HG03460 (cell line): ENCODE results near the gene NKAIN4.
"Not testable (repeated sequence)": the region's sequence is repeated elsewhere in the genome, so short reads cannot be mapped to it uniquely, and the experiment has no call there.

ENCODE experiments used
- ATAC-seq: cut with Tn5 transposase; IDR thresholded peaks from one replicate; pipeline ENCODE4 v1.9.1; 2021; ENCODE audit not compliant: unreplicated experiment

NKAIN4 gene

DNA sequence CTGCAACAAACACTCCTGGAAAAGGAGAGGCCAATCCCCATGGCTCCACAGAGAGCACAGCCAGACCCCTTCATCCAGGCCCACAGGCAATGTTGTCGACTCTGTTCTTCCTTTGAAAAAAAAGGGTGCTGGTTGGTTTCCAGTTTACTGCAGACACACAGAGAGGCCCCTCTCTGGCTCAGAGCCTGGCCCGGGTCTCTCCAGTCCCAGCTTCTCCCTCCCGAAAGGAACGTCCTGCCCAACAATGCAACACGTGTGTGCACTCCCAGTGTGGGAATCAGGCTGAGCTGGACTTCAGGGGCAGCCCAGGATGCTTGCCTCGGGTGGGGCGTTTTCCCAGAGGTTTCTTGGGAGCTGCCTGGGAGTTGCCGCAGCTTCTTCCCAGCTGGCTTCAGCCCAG, 4.5 kb upstream of the NKAIN4 start:
- no peak for ATAC-seq

DNA sequence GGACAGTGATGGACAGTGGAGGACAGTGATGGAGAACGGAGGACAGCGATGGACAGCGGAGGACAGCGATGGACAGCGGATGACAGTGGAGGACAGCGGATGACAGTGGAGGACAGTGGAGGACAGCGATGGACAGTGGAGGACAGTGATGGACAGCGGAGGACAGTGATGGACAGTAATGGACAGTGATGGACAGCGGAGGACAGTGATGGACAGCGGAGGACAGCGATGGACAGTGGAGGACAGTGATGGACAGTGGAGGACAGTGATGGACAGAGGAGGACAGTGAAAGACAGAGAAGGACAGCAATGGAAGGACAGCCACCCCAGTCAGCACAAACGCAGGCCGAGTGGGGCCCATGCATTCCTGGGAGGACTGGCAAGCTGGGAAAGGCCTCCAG, 3.4 kb upstream of the NKAIN4 start:
- ATAC-seq, result no peak

DNA sequence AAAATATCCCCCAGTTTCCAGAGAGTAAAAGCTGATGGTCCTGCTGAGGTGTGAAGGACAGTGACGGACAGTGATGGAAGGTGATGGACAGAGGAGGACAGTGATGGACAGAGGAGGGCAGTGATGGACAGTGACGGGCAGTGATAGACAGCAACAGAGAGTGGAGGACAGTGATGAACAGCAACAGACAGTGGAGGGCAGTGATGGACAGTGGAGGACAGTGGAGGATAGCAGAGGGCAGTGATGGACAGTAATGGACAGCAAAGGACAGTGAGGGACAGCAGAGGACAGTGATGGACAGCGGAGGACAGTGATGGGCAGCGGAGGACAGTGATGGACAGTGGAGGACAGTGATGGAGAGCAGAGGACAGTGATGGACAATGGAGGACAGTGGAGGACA, 2.7 kb upstream of the NKAIN4 start:
- ATAC-seq, result no peak

DNA sequence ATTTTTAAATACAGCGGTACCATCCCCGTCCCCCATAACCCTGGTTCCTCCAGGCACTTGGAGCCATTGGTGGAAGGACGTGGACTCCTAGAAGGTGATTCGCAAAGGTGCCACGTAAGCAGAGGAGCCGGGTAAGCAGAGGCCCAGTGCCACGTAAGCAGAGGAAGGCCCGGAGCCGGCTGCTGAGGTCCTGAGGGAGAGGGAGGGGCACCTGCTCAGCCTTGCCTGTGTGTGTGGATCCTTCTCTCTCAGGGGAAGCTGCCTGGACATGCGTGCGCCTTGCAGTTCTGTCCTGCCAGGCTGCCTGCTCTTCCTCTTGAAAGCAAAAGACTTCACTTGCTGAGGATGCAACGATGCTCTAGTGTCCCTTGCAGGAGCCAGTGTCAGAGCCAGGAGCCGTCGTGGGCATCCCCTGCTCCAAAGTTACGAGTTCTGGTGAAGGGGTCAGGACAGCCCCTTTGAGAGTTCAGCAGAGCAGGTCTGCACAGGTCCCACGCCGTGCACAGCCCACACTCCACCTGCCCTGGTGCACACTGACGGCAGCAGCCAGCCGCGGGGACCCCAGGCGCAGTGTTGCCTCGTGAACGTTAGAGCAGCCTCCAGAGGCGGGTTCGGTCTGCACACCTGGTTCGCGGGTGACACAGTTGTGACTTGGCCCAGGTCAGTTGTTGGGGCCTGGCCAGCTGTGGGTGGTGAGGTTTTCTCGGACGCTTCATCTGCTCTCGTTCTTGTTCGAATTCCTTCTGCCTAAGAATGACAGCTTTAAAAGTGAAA, 1.9 kb upstream of the NKAIN4 start:
- no peak for ATAC-seq

DNA sequence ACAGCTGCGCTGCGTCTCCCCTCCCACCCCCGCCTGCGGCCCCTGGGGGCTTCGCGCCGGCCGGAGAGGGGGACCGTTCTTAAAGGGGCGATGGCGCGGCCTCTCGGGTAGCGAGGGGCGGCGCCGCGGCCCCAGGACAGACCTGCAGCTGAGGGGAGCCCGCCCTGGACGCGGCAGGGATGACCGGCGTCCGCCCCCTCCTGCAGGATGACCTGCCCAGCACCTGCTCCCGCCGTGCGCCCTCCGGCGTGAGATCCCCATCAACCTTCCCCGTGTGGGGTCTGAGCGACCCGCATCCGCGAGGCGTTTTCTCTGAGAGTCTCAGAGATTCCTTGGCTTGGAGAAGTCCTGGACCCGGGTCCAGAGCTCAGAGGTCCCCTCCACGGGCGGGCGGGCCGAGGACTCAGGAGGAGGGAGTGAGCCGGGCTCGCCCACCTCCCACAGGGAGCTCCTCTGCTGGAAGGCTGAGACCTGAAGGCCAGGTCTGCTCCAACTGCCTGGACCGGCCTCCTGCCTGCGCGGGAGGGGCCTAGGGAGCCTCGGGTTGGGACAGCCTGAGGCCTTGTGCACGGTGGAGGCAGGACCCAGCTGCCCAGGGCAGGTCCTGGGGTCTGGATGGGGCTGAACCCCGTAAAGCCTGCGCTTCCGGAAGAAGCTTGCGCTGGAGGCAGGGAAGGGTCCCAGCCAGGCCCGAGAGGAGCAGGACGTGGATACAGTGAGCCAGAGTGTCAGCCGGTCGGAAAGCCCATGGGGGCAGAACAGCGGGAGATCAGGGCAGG, 532 bp upstream of the NKAIN4 start:
- no peak for ATAC-seq

DNA sequence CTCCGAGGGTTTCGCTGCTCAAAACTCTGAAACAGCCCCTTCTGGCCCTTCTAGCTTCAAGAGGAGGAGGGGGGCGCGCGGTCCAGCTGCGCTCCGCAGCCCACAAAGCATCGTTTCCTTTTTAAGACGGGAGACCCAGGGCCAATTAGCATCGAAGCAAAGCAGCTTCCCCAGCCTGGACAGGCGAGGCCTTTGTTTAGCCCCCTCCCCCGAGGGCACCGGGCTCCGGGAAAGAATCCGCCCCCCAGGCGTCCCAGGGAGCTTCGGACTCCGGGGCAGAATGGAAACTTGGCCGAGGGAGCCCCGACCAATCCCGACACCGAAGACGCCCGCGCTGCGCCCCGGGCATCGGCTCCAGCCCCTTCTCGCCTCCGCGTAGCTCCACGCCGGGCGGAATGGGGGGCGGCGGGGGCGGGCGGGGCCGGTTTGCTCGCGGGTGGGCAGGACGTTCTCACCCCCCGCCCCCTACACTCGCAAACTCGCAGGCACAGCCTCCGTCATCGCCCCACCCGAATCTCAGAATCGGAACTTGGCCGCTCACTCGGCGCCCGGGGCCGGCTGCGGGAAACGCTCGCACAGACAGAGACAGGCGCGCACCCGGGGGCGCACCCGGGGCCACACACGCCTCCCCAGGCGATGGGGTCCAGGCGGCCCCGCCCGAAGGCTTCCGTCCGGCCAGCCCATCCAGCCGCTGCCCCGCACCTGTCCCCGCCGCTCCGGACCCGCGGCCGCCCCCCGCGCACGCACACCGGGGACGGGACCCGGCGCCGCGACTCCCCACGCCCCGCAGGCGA, 628 bp downstream of the NKAIN4 start:
- no peak for ATAC-seq

DNA sequence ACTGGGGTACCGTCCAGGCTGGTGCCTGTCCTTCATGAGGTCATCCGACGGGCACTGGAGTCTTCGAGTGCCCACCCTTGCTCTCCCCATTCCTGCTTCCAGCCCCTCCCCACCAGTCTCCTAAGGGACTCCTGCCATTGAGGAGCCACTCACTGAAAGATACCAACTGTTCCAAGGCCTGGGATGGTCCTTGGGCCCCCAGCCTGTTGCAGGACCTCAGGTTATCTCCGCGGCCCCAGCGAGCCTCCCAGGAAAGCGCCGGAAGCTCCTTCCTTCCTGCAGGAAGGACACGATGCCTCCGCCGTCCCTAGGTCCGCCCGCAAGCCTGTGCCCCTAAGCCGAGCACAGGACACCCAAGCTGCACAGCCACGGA, 1.2 kb downstream of the NKAIN4 start:
- ATAC-seq, result no peak

DNA sequence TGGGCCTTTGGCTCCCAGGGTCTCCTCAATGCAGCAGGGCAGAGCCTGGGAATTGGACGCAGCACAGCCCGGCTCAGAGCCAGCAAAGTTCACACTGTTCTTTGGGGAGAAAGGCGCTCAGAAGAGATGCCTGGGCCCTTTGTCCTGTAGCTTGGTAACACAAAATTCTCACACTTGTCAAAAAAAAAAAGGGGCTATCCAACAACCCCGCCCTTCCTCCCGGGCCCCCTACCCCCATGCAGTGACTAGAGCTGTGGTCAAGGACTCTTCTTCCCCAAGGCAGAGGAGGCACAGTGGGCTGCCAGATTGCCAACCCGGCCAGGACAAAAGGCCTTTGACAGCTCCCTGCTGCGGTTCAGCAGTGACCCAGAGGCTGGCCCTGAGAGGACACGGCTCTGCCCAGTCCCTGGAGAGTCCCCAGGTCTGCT, 2.0 kb downstream of the NKAIN4 start:
- no peak for ATAC-seq

DNA sequence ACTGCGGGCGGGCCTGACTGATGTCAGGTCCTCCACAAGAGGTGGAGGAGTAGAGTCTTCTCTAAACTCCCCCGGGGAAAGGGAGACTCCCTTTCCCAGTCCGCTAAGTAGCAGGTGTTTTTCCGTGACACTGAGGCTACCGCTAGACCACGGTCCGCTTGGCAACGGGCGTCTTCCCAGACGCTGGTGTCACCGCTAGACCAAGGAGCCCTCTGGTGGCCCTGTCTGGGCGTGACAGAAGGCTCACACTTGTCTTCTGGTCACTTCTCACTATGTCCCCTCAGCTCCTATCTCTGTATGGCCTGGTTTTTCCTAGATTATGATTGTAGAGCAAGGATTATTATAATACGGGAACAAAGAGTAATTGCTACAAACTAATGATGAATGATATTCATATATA, 2.9 kb downstream of the NKAIN4 start:
- ATAC-seq, result not testable (repeated sequence)

DNA sequence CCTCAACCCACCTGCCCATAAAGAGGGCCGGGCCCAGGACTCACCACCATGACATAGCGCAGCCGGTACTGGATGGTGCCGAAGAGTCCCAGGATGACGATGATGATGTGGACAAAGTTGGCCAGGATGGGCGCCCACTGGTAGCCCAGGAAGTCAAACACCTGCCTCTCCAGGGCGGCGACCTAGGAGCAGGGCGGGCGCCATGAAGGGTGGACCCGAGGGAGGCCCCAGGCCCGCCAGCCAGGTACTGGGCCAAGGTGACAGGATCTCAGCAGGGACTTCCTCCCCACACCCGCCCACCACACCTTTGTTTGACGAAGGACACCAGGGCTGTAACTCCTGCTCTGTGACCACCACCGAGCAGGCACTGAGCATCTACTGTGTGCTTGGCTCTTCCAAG, 4.4 kb downstream of the NKAIN4 start:
- ATAC-seq, result no peak

DNA sequence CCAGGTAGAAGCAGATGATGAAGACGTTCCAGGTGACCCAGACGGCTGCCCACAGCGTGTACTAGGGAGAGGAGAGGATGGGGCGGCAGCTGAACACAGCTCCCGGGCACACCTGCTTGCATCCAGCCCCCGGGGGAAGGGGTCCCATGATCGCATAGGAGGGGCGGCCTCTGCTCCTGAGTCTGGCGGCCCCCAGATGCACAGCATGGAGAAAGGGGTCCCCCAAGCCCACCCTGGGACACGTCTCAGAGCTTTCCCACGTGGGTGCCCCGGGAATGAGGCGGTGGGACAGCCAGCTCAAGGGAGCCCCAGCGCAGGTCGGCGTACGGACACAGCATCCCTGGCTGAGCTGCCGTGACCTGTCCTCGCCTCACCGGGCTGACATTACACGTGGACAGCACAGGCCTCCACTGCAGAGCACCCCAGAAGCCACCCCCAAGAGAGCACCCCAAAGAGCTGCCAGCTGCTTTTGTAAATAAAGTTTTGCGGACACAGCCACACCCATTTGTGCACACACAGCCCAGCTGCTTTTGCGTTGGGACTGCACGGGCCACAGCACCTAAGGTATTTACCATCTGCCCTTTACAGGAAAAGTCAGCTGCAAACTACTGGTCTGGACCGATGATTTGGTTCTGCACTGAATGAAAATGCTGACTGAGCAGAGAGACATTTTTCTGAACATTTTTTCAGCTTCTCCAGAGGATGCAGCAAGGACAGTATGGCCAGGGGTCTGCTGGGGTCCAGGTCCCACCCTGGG, 5.2 kb downstream of the NKAIN4 start:
- ATAC-seq, result no peak

DNA sequence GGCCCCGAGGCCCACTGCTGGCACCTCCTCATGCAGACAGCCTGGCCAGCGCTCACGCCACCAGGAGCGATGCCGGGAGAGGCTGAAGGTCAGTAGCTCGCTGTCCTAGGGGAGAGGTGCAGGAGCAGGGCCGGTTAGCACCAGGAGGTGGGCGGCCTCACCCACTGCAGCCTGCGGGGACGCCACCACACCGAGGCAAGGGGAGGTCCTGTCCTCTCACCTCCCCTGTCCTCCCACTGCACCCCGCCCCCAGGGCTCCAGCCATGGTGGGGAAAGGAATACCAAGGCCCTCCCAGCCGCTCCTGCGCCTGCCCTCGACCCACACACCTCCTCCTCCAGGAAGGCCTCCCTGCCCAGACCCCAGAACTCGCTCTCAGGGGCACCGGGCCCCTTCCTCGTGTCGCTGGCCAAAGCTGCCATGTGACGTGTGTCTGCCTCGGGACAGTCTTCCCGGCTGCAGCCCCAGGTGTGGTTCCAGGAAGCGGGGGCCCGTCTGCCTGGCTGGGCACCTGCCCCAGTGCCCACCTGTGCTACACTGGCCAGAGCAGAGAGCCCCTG, 6.5 kb downstream of the NKAIN4 start:
- no peak for ATAC-seq

DNA sequence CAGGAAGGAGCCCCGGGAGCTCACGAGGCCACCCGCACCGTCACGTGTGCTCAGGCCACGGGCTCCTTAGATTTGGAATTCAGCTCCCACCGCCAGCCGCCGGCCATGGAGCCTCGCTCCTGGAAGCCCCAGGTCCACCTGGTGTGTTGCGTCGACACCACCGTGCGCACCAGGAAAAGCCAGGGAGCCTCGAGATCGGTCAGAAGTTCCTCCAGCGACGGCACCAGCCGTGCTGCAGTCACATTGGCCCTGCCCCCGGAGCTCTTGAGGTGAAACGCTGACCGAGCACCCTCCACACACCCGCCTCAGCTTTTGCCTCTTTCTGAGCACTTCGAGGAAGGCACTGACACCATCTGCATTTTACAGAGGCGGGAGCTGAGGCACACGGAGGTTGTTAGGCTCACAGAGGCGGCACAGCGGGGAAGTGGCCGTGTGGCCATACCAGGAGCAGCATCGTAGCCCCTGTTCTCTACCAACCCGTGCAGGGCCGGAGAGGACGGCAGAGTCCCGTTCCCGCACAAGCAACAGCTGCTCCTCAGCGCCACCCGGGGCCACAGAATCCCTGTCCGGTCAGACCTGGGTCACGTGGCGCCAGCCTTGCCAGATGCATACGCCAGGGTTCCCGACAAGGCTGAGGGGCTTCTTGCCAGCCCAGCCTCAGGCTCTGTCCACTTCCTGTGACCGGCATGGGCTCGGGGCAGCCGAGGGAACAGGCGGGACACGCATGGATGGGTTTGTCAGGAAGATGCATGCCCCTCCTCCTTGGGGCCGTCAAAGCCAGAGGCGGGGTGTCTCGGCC, 7.6 kb downstream of the NKAIN4 start:
- ATAC-seq, result no peak

DNA sequence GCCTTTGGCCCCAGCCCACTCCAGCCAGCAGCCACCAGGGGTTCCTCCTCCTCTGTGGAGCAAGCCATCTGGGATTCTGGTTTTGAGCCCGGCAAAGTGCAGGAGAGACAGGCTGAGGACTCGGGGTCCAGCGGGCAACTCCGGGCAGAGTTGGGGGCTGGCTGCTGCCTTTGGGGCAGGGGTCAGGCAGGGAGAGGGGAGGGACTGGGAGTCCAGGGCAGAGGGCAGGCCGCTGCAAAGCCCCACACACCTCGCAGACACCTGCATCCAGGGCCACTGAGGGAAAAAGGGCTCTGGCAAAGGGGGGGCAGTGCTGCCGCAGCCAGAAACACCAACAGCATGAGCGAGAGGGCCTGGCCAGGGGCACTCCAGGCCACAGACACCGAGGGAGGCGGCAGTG, 9.8 kb downstream of the NKAIN4 start:
- no peak for ATAC-seq

DNA sequence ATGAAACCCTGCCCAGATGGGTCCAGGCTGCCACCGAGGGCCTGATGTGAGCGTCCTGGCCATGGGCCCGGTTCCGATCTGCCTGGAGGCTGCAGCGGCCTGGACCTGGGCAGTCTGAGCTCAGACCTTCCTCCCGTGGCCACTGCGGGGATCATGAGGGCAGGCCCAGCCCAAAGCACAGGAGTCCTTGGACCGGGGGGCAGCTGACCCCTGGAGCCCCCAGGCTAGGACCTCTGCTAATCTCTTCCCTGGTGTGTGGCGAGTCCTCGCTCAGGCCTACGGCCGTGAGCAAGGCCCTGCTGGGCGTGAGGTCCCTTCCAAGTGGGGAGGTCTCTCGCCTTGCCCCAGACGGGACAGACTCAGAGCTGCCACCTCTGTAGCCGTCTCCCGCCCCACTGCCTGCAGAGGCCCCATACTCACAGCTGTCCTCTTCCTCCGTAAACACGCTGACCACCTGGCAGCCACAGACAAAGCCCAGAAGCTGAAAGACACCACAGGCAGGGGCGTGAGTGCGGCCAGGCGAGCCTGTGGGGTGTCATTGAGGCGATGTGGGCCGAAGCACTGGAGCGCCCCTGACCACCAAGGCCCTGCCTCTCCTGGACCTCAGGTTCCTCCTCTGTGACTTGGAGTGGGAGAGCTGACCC, 10.5 kb downstream of the NKAIN4 start:
- no peak for ATAC-seq

DNA sequence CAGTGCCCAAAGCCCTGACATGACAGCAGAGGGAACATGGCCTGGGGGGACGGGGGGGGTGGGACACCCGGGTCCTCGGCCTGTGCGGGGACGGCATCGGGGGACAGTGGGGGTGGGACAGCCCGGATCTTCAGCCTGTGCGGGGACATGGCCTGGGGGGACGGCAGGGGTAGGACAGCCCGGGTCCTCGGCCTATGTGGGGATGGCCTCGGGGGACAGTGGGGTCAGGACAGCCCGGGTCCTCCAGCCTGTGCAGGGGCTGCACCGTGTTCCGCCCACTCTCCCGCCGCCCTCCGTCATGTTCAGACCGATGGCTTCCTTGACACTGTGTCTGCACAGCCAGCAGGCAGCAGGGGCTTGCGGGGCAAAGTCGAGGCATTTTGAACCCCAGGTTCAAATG, 11.5 kb downstream of the NKAIN4 start:
- ATAC-seq, result no peak

DNA sequence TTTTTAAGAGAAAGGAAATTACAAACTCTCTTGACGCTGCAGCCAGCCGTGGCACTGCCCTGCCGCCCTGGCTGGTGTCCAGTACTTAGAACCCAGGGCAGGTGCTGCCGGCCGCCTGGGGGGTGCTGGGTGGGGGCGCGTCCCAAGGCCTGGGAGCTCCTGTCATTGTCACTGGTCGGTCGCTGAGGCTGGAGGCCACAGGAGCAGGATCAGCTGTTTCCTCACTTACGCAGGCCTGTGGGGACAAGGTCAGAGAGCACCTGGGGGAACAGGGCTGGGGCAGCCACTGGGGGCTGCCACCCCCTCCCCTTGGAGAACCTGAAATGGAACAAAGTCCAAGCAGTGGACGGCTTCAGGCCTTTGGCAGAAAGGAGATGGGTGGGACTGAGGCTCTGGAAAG, 13.0 kb downstream of the NKAIN4 start:
- no peak for ATAC-seq

DNA sequence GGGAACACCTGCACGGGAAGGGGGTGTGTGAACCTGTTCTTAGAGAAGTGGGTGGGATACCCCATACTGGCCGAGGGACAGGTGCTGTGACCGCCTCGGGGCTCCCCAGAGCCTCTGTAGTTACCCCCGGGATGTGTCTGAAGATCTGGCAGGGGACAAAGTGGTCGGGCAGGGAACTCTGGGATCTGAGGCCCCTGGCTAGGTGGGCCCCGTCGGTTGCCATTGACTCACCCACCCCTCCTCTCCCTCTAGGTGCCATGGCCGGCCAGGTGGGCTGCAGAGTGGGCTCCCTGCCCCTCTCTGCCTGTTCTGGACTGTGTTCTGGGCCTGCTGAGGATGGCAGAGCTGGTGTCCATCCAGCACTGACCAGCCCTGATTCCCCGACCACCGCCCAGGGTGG, 14.3 kb downstream of the NKAIN4 start:
- ATAC-seq, result no peak

DNA sequence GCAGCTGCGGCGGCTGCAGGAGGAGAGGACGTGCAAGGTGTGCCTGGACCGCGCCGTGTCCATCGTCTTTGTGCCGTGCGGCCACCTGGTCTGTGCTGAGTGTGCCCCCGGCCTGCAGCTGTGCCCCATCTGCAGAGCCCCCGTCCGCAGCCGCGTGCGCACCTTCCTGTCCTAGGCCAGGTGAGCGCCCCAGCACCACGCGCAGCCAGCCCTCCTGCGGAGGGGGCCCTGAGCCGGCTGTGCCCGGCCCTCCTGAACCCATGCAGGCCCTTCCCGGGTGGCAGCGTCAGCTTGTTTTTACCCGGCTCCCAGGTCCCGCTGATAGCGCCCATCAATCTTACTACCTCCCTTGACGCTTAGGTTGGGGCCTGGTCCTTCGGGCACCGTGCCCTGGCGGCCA, 14.8 kb downstream of the NKAIN4 start:
- ATAC-seq, result no peak
